A549 (cell line): ENCODE data around the gene PHF21A.
A peak's percentile ranks its signal among the peaks of the same experiment; 100 is the strongest.

Experiments
- CBX8 ChIP-seq: fragments of 200-600 bp; sonication (generic); IDR thresholded peaks from 2 replicates; pipeline ENCODE4 v1.6.1; 2016
- CHD2 ChIP-seq: fragments of 150-350 bp; IDR thresholded peaks from 2 replicates; pipeline ENCODE4 v1.6.1; 2014; ENCODE audit warnings: low read length; ENCODE audit not compliant: partially characterized antibody
- ESRRA ChIP-seq: fragments of 150-350 bp; IDR thresholded peaks from 2 replicates; pipeline ENCODE4 v1.6.1; 2014; ENCODE audit warnings: mild to moderate bottlenecking, low read length, borderline replicate concordance
- KDM1A ChIP-seq: fragments of 200-600 bp; sonication (generic); IDR thresholded peaks from 2 replicates; pipeline ENCODE4 v1.6.1; 2016; ENCODE audit warnings: low read depth, mild to moderate bottlenecking
- NFE2L2 ChIP-seq: fragments of 150-350 bp; conservative IDR thresholded peaks from 2 replicates; pipeline ENCODE4 v1.6.1; 2014; ENCODE audit warnings: low read length
- POLR2A ChIP-seq: IDR thresholded peaks from 2 replicates; pipeline ENCODE4 v1.6.1; 2012; ENCODE audit warnings: mild to moderate bottlenecking, low read length
- POLR2AphosphoS2 ChIP-seq: conservative IDR thresholded peaks from 2 replicates; pipeline ENCODE4 v1.6.1; 2012; ENCODE audit warnings: low read length, improper control_type of control experiment, inconsistent platforms
- TF ChIP-seq, protein P1 (sequence below): fragments of >200 bp; sonication (Bioruptor Twin); formaldehyde crosslinking; IDR thresholded peaks from 3 replicates; pipeline ENCODE4 v1.5.1; 2016
- TF ChIP-seq, protein P2 (sequence below): fragments of 200-600 bp; sonication (generic); IDR thresholded peaks from 2 replicates; pipeline ENCODE4 v1.6.1; 2016; ENCODE audit warnings: antibody characterized with exemption, mild to moderate bottlenecking, moderate library complexity
- TF ChIP-seq, protein P3 (sequence below): IDR thresholded peaks from 2 replicates; pipeline ENCODE4 v1.6.1; 2012

DNA sequence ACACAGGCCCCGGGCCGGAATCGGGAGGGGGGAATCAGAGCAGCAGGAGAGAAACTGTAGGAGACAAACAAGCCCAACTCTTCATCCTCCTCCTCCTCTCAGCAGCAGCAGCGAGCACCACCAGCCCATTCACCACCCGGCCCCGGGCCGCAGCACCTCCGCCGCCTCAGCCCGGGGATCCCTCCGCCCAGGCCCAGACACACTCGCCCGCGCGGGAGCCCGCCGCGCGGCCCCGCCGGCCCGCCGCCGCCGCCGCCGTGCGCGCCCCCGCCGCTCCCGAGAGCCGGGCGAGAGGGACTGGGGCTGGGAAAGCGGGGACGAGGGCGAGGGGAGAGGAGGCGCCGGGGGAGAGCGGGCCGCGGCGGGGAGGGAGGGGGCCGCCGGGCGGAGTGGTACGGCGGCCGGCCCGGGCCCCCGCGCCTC, at the start of gene PHF21A:
- TF ChIP-seq, protein P1, sequence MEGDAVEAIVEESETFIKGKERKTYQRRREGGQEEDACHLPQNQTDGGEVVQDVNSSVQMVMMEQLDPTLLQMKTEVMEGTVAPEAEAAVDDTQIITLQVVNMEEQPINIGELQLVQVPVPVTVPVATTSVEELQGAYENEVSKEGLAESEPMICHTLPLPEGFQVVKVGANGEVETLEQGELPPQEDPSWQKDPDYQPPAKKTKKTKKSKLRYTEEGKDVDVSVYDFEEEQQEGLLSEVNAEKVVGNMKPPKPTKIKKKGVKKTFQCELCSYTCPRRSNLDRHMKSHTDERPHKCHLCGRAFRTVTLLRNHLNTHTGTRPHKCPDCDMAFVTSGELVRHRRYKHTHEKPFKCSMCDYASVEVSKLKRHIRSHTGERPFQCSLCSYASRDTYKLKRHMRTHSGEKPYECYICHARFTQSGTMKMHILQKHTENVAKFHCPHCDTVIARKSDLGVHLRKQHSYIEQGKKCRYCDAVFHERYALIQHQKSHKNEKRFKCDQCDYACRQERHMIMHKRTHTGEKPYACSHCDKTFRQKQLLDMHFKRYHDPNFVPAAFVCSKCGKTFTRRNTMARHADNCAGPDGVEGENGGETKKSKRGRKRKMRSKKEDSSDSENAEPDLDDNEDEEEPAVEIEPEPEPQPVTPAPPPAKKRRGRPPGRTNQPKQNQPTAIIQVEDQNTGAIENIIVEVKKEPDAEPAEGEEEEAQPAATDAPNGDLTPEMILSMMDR = no peak
- TF ChIP-seq POLR2A (peak; percentile 54), CBX8 (no peak), ESRRA (no peak), NFE2L2 (no peak), CHD2 (peak; percentile 70), KDM1A (no peak), POLR2AphosphoS2 (no peak)
- TF ChIP-seq, protein P2, sequence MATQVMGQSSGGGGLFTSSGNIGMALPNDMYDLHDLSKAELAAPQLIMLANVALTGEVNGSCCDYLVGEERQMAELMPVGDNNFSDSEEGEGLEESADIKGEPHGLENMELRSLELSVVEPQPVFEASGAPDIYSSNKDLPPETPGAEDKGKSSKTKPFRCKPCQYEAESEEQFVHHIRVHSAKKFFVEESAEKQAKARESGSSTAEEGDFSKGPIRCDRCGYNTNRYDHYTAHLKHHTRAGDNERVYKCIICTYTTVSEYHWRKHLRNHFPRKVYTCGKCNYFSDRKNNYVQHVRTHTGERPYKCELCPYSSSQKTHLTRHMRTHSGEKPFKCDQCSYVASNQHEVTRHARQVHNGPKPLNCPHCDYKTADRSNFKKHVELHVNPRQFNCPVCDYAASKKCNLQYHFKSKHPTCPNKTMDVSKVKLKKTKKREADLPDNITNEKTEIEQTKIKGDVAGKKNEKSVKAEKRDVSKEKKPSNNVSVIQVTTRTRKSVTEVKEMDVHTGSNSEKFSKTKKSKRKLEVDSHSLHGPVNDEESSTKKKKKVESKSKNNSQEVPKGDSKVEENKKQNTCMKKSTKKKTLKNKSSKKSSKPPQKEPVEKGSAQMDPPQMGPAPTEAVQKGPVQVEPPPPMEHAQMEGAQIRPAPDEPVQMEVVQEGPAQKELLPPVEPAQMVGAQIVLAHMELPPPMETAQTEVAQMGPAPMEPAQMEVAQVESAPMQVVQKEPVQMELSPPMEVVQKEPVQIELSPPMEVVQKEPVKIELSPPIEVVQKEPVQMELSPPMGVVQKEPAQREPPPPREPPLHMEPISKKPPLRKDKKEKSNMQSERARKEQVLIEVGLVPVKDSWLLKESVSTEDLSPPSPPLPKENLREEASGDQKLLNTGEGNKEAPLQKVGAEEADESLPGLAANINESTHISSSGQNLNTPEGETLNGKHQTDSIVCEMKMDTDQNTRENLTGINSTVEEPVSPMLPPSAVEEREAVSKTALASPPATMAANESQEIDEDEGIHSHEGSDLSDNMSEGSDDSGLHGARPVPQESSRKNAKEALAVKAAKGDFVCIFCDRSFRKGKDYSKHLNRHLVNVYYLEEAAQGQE = no peak
- TF ChIP-seq, protein P3, sequence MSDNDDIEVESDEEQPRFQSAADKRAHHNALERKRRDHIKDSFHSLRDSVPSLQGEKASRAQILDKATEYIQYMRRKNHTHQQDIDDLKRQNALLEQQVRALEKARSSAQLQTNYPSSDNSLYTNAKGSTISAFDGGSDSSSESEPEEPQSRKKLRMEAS = peak; percentile 43; the same call in 1 of the 2 replicates
